Measurements from ENCODE around the gene TFRC. TPM values are rescaled to one million over a fixed set of nuclear protein-coding genes. Genes with fewer than 3 reads are reported as not detected.

Gene TFRC
- total RNA-seq, 2 donors from 2014 or later, result 132 to 282 TPM

DNA sequence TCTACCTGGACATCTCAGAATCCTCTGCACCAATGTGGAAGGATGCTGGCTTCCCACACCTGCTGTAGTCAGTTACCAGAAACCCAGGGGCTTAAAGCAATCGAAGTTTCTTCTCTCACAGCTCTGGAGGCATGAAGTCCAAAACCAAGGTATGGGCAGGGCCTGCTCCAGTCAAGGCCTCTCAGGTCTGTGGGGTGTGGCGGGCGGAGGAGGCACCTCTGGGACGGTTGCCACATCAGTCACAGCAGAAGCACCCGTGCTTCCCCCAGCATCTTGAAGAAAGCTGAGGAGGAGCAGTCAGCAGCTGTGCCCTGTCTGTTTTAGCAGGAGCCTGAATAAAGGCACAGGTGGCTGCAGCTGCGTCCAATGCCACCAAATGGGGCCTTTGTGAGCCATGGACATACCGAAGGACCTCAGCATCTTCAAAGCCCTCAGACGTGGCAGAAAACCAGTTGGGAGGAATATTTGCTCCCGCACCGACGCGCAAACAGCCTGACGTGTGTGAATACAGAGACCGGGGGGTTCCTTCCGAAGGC, 68.9 kb downstream of the TFRC start:
- H3K9me3 ChIP-seq, result no peaks in the 10 kb centered on the region
- no peaks in the 10 kb centered on the region for H3K27me3 ChIP-seq
- H3K9ac ChIP-seq (ENCODE audit: low read depth in 2 of 2, low read length in 2 of 2), result no peak overlapping the region
- H3K36me3 ChIP-seq, result no peaks in the 10 kb centered on the region
- no peak overlapping the region for H3K27ac ChIP-seq
- intact Hi-C loops (cut with DNase I), result no loop called here
- no peak overlapping the region for H3K4me3 ChIP-seq
- no peak for DNase-seq
- TF ChIP-seq, protein P1, sequence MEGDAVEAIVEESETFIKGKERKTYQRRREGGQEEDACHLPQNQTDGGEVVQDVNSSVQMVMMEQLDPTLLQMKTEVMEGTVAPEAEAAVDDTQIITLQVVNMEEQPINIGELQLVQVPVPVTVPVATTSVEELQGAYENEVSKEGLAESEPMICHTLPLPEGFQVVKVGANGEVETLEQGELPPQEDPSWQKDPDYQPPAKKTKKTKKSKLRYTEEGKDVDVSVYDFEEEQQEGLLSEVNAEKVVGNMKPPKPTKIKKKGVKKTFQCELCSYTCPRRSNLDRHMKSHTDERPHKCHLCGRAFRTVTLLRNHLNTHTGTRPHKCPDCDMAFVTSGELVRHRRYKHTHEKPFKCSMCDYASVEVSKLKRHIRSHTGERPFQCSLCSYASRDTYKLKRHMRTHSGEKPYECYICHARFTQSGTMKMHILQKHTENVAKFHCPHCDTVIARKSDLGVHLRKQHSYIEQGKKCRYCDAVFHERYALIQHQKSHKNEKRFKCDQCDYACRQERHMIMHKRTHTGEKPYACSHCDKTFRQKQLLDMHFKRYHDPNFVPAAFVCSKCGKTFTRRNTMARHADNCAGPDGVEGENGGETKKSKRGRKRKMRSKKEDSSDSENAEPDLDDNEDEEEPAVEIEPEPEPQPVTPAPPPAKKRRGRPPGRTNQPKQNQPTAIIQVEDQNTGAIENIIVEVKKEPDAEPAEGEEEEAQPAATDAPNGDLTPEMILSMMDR (IDR thresholded peaks at IDR 0.05), result no peak
- no peaks in the 10 kb centered on the region for H3K4me1 ChIP-seq

DNA sequence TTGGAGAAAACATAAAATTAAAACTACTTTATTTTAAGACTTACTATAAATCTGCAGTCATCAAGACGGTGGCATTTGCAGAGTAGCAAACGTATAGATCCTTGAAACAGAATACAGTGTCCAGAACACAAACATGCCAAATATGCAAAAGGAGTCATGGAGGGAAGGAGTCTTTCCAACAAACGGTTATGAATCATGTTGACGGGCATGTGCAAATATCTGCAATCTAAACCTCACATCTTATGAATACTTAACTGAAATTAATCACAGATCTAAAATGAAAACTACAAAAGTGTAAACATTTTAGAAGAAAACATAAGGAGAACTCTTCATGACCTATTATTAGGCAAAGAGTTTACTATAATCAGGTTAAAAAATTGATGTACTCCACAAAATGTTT, 69.4 kb downstream of the TFRC start:
- Histone ChIP-seq H3K27me3 (no peaks in the 10 kb centered on the region), H3K9ac (ENCODE audit: low read depth in 2 of 2, low read length in 2 of 2) (no peak overlapping the region), H3K4me1 (no peaks in the 10 kb centered on the region), H3K36me3 (no peaks in the 10 kb centered on the region), H3K27ac (no peak overlapping the region), H3K4me3 (no peak overlapping the region), H3K9me3 (no peaks in the 10 kb centered on the region)
- TF ChIP-seq, protein P1 (IDR thresholded peaks at IDR 0.05), result no peak
- intact Hi-C loops (cut with DNase I), result no loop called here
- no peak for DNase-seq

DNA sequence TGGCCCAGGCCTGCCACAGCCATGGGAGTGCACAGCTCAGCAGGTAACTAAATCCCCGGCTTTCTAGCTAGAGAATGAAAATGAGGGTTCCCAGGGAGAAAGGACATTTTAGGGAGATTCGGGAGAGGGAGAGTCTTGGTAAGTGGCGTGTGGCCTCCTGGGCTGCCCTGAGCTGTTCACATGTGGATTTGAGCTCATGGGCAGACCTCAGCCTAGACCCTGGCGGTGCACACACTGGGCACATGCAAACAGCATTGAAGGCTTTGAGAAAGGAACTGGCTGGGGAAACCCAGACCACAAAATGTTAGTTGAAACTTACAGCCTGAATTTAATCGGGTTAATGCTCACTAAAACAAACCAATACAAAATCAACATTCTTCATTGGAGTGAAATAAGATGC, 72.4 kb downstream of the TFRC start:
- no peak overlapping the region for H3K4me3 ChIP-seq
- intact Hi-C loops (cut with DNase I), result no loop called here
- TF ChIP-seq, protein P1 (IDR thresholded peaks at IDR 0.05), result no peak

DNA sequence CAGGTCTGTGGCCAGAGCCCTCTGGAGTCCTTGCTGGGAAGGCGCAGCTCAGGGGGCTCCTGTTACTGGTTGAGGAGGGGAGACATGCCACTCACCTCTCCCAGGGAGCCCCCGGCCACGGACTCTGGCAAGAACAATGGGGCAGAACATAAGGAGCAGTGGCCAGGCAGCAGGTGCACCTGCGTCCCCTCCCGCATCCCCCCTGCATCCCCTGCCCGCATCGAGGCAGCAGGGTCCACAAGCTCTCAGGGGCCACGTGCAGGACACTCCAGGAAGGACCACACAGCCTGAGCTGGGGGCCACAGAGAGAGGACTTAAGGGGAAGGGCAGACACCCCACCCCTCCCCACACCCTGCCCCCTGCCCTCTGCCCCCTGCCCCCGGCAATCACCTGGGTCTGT, 73.0 kb downstream of the TFRC start:
- Histone ChIP-seq H3K4me3 (no peak overlapping the region), H3K4me1 (no peaks in the 10 kb centered on the region), H3K27me3 (no peaks in the 10 kb centered on the region), H3K36me3 (no peaks in the 10 kb centered on the region), H3K27ac (no peak overlapping the region), H3K9ac (ENCODE audit: low read depth in 2 of 2, low read length in 2 of 2) (no peak overlapping the region), H3K9me3 (no peaks in the 10 kb centered on the region)
- no peak for DNase-seq
- TF ChIP-seq, protein P1 (IDR thresholded peaks at IDR 0.05), result no peak
- intact Hi-C loops (cut with DNase I), result no loop called here

More for the DNA sequence above, 72.4 kb downstream of the TFRC start:
- H3K27ac ChIP-seq, result no peak overlapping the region
- no peaks in the 10 kb centered on the region for H3K9me3 ChIP-seq
- no peaks in the 10 kb centered on the region for H3K4me1 ChIP-seq
- no peaks in the 10 kb centered on the region for H3K36me3 ChIP-seq
- no peak for DNase-seq
- no peaks in the 10 kb centered on the region for H3K27me3 ChIP-seq
- no peak overlapping the region for H3K9ac ChIP-seq (ENCODE audit: low read depth in 2 of 2, low read length in 2 of 2)

DNA sequence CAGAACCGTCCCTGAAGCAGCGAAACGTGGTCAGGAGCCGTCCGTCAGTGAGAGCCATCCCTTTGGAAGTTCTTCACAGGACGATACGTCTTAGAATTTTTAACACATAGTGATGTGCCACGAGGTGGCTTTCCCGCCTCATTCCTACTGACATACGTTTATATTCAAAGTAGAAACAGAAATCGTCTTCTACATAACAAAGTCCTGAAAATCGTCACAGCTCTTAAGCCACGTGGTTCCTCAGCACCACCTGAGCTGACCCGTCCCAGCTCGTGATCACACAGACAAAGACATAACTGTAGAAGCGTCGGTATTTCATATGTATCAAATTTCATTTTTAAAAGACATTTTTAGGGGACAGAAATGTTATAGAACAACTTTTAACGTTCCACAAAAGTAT, 73.5 kb downstream of the TFRC start:
- no peaks in the 10 kb centered on the region for H3K27me3 ChIP-seq
- no peaks in the 10 kb centered on the region for H3K9me3 ChIP-seq
- H3K36me3 ChIP-seq, result no peaks in the 10 kb centered on the region
- intact Hi-C loops (cut with DNase I), result no loop called here
- TF ChIP-seq, protein P1 (IDR thresholded peaks at IDR 0.05), result no peak
- no peak for DNase-seq
- no peak overlapping the region for H3K4me3 ChIP-seq
- H3K4me1 ChIP-seq, result no peaks in the 10 kb centered on the region
- no peak overlapping the region for H3K9ac ChIP-seq (ENCODE audit: low read depth in 2 of 2, low read length in 2 of 2)
- no peak overlapping the region for H3K27ac ChIP-seq

Measured in colonic mucosa (tissue), 4 donors.